AG10803 (cell line): ENCODE measurements around the gene MFSD6.

Experiments used
- DNase-seq: peaks from one replicate; pipeline ENCODE4 v3.0.0; 2010; ENCODE audit warnings: low read depth
- H3K4me3 ChIP-seq: 2 replicates; pipeline ENCODE4 v1.5.1; 2011; ENCODE audit warnings: mild to moderate bottlenecking, low read length, control low read depth
- CTCF ChIP-seq: conservative IDR thresholded peaks from 2 replicates; pipeline ENCODE4 v1.5.1; 2011; ENCODE audit warnings: mild to moderate bottlenecking, low read length, control low read depth, inconsistent platforms

Gene MFSD6

DNA sequence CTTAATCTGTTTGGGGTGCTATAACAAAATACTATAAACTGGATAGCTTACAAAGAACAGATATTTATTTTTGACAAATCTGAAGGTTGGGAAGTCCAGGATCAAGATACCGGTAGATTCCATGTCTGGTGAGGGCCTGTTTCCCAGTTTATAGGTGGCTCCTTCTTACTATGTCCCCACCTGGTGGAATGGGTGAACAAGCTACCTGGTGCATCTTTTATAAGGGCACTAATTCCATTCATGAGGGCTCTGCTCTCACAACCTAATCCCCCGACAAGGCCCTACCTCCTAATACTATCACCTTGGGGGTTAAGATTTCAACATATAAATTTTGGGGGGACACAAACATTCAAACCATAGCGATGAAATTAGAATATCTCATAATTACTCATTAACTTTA lies 142.0 kb downstream of the MFSD6 start:
- no peak overlapping the region for H3K4me3 ChIP-seq
- no peak for DNase-seq
- TF ChIP-seq CTCF, result no peak
